HTR-8/SVneo (cell line): ENCODE results near the gene GALNT9.
A peak's percentile ranks its signal among the peaks of the same experiment; 100 is the strongest.

ENCODE experiments used
- DNase-seq: peaks from one replicate; pipeline ENCODE4 v3.0.0; 2011; ENCODE audit warnings: low spot score, mixed read lengths; ENCODE audit not compliant: insufficient read length
- FAIRE-seq: peaks from 2 replicates; lab custom pipeline; 2011; peaks lifted over from hg19 to GRCh38; lab: Jason Lieb, UNC

The GALNT9 gene

GRCh38 chr12:132345561-132346200 is 16.3 kb upstream of the GALNT9 start:
- DNase-seq (no peak), FAIRE-seq (no peak)

DNA sequence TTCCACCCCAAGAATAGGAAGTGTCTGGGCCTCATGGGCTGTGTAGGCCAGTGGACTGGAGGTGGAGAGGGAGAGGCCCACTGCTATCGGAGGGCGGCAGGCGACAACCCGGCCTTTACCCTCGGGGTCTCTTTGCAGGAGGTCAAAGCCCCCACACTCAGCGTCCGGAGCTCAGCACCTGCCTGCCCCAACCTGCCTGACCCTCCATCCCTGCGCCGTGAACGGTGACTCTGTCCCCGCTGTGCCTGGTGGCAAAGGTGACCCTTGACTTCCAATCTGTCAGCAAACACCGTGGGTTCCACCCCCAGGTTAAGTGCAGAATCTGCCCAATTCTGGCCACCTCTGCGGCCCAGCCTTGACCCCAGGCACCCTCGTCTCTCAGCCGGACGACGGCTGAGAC is 15.7 kb upstream of the GALNT9 start:
- FAIRE-seq (no peak), DNase-seq (no peak)

DNA sequence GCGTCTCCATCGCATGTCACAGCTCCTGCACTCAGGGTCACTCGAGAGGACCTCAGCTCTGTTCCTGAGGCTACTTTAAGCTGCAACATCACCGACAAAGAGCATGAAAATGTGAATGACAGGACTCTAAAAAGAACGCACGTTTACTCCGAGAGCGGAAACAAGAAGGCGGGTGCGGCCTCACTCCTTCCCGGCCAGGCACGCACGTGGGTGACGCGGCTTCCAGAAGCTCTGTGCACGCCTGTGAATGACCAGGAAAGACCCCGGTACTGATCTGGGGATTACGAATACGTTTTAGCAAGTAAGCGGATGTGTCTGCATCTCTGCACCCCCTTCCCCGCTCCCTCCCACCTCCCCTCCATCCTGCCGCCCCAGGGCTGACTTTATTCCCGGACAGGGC is 15.2 kb upstream of the GALNT9 start:
- DNase-seq (no peak), FAIRE-seq (no peak)

- no peak for FAIRE-seq
These were observed 14.8 kb upstream of the GALNT9 start for GRCh38 chr12:132344181-132344580.

GRCh38 chr12:132343294-132344004 is 14.1 kb upstream of the GALNT9 start:
- FAIRE-seq (no peak), DNase-seq (no peak)

More at GRCh38 chr12:132344181-132344580, 14.8 kb upstream of the GALNT9 start:
- no peak for DNase-seq

DNA sequence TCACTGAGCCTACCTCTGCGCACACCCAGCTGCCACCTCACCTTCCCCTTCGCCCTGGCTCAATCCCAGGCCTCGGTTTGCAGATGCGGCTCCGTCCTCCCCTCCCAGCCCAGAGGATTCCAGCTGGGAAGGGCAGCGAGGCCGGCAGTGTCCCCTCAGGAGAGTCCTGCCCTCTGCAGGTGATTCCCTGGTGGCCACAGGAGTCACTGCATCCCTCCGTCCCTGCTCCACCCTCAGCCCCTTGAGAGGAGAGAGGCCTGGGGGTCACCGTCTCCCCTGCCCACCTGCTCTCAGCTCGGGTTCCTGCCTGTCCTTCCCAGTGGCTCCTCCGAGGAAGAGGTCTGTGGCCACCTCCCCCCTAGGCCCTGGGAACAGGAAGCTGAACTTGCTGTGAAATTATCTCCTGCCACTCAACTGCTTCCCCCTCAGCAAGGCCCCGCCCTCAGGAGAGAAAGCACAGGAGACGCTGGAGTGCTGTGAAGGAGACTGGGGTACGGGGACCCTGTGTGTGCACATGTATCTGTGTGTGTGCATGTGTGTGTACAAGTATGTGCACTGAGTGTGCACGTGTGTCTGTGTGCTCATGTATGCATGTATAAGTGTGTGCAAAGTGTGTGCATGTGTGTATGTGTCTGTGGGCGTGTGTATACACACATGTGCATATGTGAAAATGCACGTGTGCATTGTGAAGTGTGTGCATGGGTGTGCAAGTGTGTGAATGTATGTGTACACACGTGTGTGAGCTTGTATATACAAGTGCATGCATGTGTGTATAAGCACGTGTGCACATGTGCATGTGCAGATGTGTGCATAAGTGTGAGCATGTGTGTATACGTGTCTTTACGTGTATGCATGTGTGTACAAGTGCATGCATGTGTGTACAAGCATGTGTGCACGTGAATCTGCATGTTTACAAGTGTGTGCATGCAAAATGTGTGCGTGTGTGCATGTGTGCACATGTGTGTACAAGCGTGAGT is 13.2 kb upstream of the GALNT9 start:
- FAIRE-seq, result peak; percentile 97
- peak; percentile 25 for DNase-seq

GRCh38 chr12:132341318-132342050 is 12.1 kb upstream of the GALNT9 start:
- DNase-seq, result no peak
- FAIRE-seq, result no peak

DNA sequence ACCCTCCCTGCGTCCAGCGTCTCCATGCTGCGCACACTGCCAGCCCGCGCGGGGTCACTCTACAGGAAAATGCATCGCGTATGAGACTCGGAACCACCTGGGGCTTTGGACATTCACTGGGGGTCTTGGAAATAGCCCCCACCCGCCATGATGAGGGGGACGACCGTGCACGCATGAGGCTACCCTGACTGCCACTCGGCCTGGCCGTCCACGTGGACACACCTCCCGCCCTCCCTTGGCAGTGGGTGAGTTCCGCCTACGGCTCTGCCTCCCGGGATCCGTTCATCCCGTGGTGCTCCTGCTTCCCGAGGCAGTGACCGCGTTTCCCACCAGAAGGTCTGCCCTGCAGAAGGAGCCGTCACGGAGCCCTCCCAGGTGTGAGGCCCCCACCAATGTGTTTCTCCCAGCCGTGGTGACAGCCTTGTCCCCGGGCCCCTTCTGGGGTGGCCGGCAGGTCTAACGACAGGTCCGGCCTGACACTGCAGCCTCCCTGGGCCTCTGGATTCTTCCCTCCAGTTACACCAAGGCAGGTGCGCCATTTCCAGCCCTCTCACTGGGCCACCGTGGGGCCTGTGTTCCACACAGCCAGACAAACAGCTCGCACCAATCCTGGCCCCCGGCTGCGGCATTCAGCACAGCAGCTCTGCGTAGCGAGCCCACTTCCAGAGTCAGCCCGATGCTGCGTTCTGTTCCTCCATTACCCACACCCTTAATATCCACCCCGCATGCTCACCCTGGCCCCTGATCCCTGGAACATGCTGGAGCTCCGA is 11.1 kb upstream of the GALNT9 start:
- FAIRE-seq (no peak), DNase-seq (no peak)

- FAIRE-seq (no peak), DNase-seq (no peak)
These were observed 10.5 kb upstream of the GALNT9 start for GRCh38 chr12:132339856-132340255.

GRCh38 chr12:132338781-132339180 is 9.4 kb upstream of the GALNT9 start:
- no peak for DNase-seq
- FAIRE-seq, result no peak

DNA sequence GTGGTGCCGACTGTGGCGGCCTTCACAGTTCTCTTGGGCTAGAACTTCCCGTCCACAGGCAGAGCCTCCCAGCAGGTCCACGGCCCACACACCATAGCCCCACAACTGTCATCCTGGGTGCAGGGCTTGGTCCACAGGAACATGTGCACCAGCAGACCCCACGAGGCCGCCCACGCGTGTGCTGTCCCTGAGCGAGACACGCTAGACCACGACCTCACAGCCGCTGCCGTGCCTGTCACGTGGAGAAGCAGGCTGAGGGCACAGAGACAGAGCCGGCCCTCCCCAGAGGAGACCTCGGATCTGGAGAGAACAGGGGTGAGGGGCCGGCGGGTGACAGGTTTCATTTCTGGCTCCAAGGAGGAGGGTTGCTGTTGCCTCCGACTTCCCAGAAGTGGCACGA is 8.9 kb upstream of the GALNT9 start:
- FAIRE-seq (no peak), DNase-seq (no peak)

DNA sequence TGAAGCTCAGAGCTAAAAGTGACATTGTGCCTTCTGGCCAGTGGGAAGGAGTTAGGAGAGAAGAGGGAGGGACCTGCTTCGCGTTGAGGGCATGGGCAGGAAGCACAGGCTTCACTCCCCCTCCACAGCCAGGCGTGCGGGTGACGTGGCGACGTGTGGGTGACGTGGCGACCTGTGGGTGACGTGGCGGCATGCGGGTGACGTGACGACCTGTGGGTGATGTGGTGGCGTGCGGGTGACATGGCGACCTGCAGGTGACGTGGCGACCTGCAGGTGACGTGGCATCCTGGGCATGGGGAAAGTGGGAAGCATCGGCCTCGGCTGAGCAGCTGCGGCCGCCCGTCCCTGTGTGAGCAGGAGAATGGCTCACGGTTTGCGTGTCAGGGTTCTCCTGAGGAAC is 8.2 kb upstream of the GALNT9 start:
- DNase-seq (no peak), FAIRE-seq (peak; percentile 36)

- no peak for FAIRE-seq
- DNase-seq, result no peak
These were observed 7.3 kb upstream of the GALNT9 start for GRCh38 chr12:132336451-132337413.

DNA sequence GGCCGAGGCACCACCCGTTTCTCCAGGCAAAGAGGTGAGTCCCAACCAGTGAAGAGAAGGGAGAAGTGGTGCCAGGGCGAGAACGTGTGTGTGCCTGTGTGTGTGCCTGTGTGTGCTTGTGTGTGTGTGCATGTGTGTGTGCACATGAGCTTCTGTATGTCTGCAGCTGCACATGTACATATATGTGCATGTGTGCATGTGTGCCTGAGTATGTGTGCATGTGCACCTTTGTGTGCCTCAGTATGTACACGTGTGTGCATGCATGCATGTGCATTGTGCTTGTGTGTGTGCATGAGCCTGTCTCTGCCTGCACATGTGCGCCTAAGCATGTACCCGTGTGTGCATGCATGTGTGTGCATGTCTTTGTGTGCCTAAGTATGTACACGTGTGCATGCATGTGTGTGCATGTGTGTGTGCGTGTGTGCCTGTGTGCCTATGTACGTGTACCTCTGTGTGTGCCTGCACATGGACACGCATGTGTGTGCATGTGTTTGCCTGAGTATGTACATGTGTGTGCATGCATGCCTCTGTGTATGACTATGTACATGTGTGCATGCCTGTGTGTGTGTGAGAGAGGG is 5.9 kb upstream of the GALNT9 start:
- peak; percentile 93 for FAIRE-seq
- no peak for DNase-seq

DNA sequence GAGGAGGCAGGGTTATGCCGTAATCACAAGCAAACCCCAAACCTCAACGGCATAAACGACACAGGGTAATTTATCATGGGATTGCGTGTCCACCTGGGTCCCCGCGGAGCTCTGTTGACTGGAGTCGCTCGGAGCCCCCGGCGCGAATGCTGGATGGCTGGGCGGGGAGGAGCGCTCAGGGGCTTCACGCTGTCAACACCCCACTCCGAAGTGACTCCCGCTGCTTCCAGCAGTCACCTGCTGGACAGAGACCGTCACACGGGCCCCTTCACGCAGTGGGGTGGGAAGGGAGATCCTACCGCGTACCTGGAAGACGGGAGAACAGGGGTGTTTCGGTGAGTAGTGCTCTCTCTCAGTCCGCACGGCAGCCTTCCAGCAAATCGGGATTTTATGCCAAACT is 4.4 kb upstream of the GALNT9 start:
- DNase-seq (no peak), FAIRE-seq (no peak)

GRCh38 chr12:132333273-132333672 is 3.9 kb upstream of the GALNT9 start:
- FAIRE-seq, result no peak
- DNase-seq, result no peak

DNA sequence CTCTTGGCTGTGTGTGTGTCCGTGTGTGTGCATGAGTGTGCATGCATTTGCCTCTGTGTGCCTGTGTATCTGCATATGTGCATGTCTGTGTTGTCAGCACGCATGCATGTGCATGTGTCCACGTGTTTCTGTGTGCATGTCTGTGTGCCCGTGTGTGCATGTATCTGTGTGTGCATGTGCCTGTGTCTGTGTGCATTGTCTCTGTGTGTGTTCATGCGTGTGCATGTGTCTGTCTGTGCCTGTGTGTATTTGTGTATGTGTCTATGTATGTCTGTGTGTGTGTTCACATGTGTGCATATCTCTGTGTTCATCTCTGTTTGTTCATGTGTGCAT is 1.1 kb upstream of the GALNT9 start:
- FAIRE-seq (peak; percentile 87), DNase-seq (no peak)
